Activated CD4-positive, alpha-beta T cell treated with anti-CD3 and anti-CD28 coated beads, Interleukin-2, Interleukin-6, amounts not matched to agents 100 ng/mL and 50 ng/mL, durations not matched to agents 16 hours and 8 hours (primary cell): ENCODE measurements around the gene SPP1.

Experiments
- DNase-seq: peaks from one replicate; pipeline ENCODE4 v3.0.0-alpha.2; 2020

SPP1 gene

GRCh38 chr4:88027611-88028608 lies 52.4 kb downstream of the SPP1 start:
- DNase-seq: peak; percentile 24

- DNase-seq: no peak
Observed at GRCh38 chr4:88028946-88029345, 53.4 kb downstream of the SPP1 start.

- DNase-seq: no peak
Observed at GRCh38 chr4:88029556-88029955, 54.0 kb downstream of the SPP1 start.

GRCh38 chr4:88030565-88031310 lies 55.2 kb downstream of the SPP1 start:
- no peak for DNase-seq
